ENCODE measurements around the gene GRK1.

DNA sequence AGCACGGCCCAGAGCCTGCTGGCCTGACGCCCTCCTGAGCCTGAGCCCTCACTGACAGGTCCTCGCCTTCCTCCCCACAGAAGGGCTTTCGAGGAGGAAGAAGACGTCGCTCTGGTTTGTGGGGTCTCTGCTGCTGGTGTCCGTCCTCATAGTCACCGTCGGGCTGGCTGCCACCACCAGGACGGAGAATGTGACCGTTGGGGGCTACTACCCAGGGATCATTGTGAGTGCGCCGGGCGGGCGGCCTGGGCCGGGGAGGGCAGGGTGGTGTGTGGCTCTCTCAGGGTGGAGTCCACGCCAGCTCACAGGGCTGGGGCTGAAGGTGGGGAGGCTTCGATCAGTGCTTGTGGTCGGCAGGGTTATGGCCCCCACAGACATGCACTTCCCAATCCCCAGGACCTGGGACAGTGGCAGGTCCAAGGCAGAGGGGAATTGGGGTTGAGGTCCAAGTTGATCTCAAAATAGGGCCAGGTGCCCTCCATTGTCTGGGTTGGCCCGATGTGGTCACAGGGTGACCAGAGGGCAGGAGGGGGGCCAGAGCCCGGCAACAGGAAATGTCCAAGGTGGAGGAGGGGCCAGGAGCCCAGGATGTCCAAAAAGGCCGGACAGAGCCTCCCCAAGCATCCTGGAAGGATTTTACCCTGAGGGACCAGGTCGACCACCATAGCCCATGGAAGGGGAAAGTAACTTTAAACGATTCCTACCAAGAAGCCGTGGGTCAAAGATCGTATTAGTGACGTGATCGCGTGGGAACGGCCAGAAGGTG is 99.2 kb downstream of the GRK1 start:
- TF ChIP-seq, protein P1, sequence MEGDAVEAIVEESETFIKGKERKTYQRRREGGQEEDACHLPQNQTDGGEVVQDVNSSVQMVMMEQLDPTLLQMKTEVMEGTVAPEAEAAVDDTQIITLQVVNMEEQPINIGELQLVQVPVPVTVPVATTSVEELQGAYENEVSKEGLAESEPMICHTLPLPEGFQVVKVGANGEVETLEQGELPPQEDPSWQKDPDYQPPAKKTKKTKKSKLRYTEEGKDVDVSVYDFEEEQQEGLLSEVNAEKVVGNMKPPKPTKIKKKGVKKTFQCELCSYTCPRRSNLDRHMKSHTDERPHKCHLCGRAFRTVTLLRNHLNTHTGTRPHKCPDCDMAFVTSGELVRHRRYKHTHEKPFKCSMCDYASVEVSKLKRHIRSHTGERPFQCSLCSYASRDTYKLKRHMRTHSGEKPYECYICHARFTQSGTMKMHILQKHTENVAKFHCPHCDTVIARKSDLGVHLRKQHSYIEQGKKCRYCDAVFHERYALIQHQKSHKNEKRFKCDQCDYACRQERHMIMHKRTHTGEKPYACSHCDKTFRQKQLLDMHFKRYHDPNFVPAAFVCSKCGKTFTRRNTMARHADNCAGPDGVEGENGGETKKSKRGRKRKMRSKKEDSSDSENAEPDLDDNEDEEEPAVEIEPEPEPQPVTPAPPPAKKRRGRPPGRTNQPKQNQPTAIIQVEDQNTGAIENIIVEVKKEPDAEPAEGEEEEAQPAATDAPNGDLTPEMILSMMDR (conservative IDR thresholded peaks at IDR 0.05; ENCODE audit: low read length): no peak
- TF ChIP-seq EZH2phosphoT487 (IDR thresholded peaks at IDR 0.05; ENCODE audit: borderline replicate concordance, low read depth, low read length): no peak
